K562 (cell line): ENCODE data around the gene ACAT2.
"Not testable (repeated sequence)": the region's sequence is repeated elsewhere in the genome, so short reads cannot be mapped to it uniquely, and the experiment has no call there.

Experiments used
- CTCF ChIP-seq, 3 experiments: IDR thresholded peaks in 2 of 3; conservative IDR thresholded peaks in 1 of 3; 2 replicates each; pipeline ENCODE4 v1.5.1; 2011 to 2012; ENCODE audit warnings: low read length in 3 of 3, mild to moderate bottlenecking in 3 of 3, control low read depth in 2 of 3, improper control_type of control experiment in 1 of 3, inconsistent platforms in 1 of 3, low read depth in 1 of 3, mixed read lengths in 1 of 3, moderate library complexity in 1 of 3; ENCODE audit not compliant: insufficient read depth in 2 of 3
- FOS ChIP-seq: IDR thresholded peaks from 3 replicates; pipeline ENCODE4 v1.6.1; 2011; ENCODE audit not compliant: insufficient read length; ENCODE audit errors: extremely low read depth
- HDGF ChIP-seq: fragments of 450-650 bp; IDR thresholded peaks from 2 replicates; pipeline ENCODE4 v1.6.1; 2016
- POU5F1 ChIP-seq: fragments of 150-350 bp; IDR thresholded peaks from 2 replicates; pipeline ENCODE4 v1.6.1; 2014; ENCODE audit warnings: borderline replicate concordance, low read length, low read depth, mild to moderate bottlenecking; ENCODE audit not compliant: partially characterized antibody
- PPARD ChIP-seq: fragments of 250-450 bp; sonication (Bioruptor Pico); IDR thresholded peaks from 2 replicates; pipeline ENCODE4 v1.8.0; 2022; ENCODE audit warnings: inconsistent platforms, mild to moderate bottlenecking, moderate library complexity

- TF ChIP-seq CTCF (IDR thresholded peaks at IDR 0.05 in 2 of 3, conservative IDR thresholded peaks at IDR 0.05 in 1 of 3; ENCODE audit: insufficient read depth in 2 of 3, low read depth in 1 of 3, low read length in 3 of 3); HDGF; FOS; PPARD (CRISPR knock-in tag); POU5F1: not testable (repeated sequence)
Measured at GRCh38 chr6:159748127-159748526, 13.7 kb upstream of the ACAT2 start.
